ENCODE data around the gene RNF111.

RNF111 gene

DNA sequence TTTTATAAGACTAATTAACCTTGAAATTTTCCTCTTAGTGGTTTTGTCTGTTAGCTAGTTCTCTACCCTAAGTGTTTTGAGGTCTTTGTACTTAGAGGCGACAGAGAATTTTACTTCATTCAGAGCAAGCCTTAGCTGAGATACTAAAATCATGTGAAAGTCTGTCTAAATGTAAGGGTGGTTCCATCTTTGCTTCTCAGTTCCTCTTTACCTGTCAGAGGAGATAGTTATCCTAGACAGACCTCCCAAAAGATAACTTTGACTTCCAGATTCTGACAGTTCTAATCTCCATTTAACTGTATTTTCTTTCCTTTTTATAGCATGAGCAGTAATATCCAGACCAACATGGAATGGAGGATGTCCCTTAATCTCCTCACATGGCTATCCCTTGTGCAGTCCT lies 34.7 kb downstream of the RNF111 start:
- no peak for DNase-seq
- Mint-ChIP-seq H3K9me3 (no peaks in the 10 kb centered on the region), H3K27ac (peak overlapping the region in 1 of 2 donors; percentile 55), H3K27me3 (no peaks in the 10 kb centered on the region), H3K4me1 (no peaks in the 10 kb centered on the region), H3K4me3 (no peak overlapping the region)
- ATAC-seq = no peak

DNA sequence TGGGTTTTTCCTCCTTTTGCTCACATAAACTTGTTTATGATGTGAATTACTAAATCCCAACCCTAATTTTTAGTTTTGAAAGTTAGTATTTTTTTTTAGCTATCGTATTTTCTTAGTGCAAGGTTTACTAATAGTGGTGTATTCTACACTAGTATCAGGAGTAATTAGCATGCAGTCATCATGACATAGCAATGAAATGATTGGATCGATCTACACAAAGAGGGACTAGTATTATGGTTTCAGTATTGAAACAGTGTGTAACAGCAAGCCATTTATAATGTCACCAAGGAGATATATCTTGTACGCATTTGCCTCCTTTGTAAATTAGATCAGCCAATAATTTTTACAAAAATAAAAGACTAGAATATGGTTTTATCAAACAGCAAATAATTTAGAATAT lies 38.7 kb downstream of the RNF111 start:
- ATAC-seq (no peak), DNase-seq (no peak)
- no peaks in the 10 kb centered on the region for H3K27me3 Mint-ChIP-seq
- H3K27ac Mint-ChIP-seq = no peak overlapping the region
- H3K9me3 Mint-ChIP-seq = no peaks in the 10 kb centered on the region
- peaks cover 21% of the 10 kb centered on the region for H3K4me1 Mint-ChIP-seq
- no peak overlapping the region for H3K4me3 Mint-ChIP-seq

DNA sequence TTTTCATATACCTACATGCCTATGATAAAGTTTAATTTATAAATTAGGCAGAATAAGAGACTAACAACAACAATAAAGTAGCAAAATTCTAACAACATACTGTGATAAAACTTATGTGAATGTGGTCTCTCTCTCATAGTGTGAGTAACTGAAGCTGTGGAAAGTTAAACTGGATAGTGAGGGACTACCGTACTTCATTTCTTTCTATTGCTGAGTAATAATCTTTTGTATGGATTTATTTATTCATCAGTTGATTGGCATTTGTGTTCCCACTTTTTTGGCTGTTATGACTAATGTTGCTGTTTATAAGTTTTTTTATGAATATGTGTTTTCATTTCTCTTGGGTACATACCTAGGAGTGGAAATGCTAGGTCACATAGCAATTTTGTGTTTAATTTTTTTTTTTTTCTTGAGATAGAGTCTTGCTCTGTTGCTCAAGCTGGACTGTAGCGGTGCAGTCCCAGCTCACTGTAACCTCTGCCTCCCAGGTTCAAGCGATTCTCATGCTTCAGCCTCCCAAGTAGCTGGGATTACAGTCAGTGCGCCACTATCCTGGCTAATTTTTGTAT lies 41.0 kb downstream of the RNF111 start:
- no peaks in the 10 kb centered on the region for H3K9me3 Mint-ChIP-seq
- no peak overlapping the region for H3K4me3 Mint-ChIP-seq
- no peaks in the 10 kb centered on the region for H3K27me3 Mint-ChIP-seq
- DNase-seq (no peak), ATAC-seq (peak; percentile 35)
- H3K4me1 Mint-ChIP-seq = peaks cover 37% of the 10 kb centered on the region
- no peak overlapping the region for H3K27ac Mint-ChIP-seq

DNA sequence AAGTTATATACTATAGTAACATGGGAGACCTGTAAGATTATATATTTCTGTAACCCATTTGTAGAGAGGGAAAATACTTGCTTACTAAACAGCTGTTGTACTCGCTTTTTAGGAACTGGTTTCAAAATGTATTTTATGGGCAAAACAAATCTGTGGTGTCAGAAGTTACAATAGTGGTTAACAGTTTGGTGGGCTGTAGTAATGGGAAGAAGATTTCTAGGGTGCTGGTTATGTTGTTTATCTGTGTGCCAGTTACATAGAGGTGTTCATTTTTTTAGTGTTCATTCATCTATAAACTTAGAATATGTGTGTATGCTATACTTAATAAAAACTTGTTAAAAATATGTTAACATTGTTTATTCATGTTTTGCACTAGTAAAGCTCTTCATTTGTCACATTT lies 42.1 kb downstream of the RNF111 start:
- no peaks in the 10 kb centered on the region for H3K9me3 Mint-ChIP-seq
- H3K4me1 Mint-ChIP-seq = peaks cover 38% of the 10 kb centered on the region

DNA sequence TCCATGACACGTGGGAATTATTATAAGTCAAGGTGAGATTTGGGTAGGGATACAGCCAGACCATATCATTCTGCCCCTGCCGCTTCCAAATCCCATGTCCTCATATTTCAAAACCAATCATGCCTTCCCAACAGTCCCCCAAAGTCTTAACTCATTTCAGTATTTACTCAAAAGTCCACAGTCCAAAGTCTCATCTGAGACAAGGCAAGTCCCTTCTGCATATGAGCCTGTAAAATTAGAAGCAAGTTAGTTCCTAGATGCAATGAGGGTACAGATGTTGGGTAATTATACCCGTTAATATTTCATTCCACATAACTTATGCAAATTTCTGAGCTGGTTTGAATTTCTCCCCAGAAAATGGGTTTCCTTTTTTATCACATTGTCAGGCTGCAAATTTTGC lies 47.7 kb downstream of the RNF111 start:
- DNase-seq = no peak
- Mint-ChIP-seq H3K27ac (no peak overlapping the region), H3K4me3 (no peak overlapping the region), H3K9me3 (peaks cover 0 to 4% of the 10 kb centered on the region in 2 donors), H3K4me1 (peaks cover 42% of the 10 kb centered on the region), H3K27me3 (no peaks in the 10 kb centered on the region)
- ATAC-seq = no peak

More for the DNA sequence above, 42.1 kb downstream of the RNF111 start:
- Mint-ChIP-seq H3K27me3 (no peaks in the 10 kb centered on the region), H3K4me3 (no peak overlapping the region), H3K27ac (no peak overlapping the region)
- no peak for ATAC-seq
- no peak for DNase-seq

DNA sequence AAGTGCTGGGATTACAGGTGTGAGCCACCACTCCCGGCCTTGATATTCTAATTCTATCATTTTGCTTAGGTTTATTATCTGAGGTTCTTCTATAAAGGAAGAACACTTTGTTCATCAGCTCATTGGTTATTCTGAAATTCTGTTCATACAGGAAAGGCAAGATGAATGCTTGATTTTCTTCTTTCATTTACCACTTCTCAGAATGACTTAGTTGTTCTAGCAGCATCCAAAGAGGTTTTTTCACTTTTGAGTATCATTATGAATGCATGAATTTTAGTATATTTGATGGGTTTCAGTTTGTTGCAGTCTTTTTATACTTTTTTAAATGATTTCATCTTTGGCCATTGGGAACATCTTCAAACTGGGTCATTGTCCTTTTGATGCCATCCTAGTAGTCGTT lies 51.8 kb downstream of the RNF111 start:
- peaks cover 36% of the 10 kb centered on the region for H3K4me1 Mint-ChIP-seq
- peaks cover 0 to 4% of the 10 kb centered on the region in 2 donors for H3K9me3 Mint-ChIP-seq
- H3K27ac Mint-ChIP-seq = no peak overlapping the region
- H3K4me3 Mint-ChIP-seq = peak overlapping the region; percentile 8 to 48
- no peak for DNase-seq
- H3K27me3 Mint-ChIP-seq = no peaks in the 10 kb centered on the region
- peak; percentile 53 for ATAC-seq

DNA sequence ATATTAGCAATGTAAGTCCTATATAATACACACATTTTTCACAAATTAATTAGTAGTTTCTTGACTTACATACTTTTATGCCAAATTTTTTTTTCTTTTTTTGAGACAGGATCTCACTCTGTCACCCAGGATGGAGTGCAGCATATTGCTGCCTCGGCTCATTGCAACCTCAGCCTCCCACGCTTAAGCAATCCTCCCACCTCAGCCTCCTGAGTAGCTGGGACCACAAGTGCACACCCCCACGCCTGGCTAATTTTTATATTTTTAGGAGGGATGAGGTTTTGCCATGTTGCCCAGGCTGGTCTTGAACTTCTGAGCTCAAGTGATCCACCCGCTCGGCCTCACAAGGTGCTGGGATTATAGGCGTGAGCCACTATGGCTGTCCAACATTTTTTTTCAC lies 54.6 kb downstream of the RNF111 start:
- H3K4me3 Mint-ChIP-seq = no peak overlapping the region
- ATAC-seq = no peak
- peak overlapping the region in 1 of 2 donors; percentile 74 for H3K27ac Mint-ChIP-seq
- no peak for DNase-seq
- H3K9me3 Mint-ChIP-seq = no peaks in the 10 kb centered on the region
- peaks cover 36% of the 10 kb centered on the region for H3K4me1 Mint-ChIP-seq
- no peaks in the 10 kb centered on the region for H3K27me3 Mint-ChIP-seq

DNA sequence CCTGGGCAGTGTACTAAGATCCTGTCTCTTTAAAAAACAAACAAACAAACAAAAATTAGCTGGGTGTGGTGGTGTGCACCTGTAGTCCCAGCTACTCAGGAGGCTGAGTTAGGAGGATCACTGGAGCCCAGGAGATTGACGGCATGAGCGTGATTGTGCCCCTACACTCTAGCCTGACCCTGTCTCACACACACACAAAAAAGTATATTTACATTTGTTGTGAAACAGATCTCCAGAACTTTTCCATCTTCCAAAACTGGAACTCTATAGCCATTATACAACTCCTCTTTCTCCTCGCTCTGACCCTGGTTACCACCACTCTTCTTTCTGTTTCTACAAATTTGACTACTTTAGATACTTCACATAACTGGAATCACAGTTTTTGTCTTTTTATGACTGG lies 61.4 kb downstream of the RNF111 start:
- ATAC-seq = no peak
- Mint-ChIP-seq H3K27ac (no peak overlapping the region), H3K27me3 (no peaks in the 10 kb centered on the region), H3K4me3 (no peak overlapping the region), H3K9me3 (no peaks in the 10 kb centered on the region), H3K4me1 (peaks cover 23% of the 10 kb centered on the region)
- no peak for DNase-seq

DNA sequence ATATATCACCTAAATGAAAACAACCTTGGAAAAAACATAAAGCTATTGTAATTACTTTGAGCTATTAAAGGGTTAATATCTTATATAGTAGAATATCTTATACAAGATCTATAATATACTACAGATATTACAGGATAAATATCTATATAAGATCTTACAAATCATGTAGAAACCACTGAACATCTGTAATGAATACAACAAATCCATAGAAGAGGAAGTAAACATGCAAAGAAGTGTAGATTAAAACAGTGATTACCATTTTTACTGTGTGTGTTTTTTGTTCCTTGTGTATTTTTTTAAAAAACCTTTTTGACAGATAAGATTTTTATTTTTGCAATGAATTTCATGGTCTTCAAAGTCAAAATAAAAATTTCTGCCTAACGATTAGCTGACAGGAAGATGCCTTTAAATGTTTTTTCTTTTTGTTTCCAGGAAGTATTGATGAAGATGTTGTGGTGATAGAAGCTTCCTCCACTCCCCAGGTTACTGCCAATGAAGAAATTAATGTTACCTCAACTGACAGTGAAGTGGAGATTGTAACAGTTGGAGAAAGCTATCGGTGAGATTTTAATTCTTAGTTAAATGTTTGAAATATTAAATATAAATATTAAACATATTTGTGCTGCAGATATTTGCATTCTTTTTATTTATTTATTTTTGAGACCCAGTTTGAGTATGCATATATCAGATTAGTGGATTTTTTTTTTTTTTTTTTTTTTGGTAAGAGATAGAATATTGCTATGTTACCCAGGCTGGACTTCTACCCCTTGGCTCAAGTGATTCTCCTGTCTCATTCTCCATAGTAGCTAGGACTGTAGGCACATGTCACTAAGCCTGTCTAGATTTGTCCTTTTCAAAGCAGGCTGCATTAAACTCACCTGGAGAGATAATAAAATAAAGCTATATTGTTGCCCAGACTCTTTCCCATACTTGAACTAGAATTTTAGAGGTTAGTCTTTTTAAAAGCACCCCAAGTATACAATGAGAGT lies 64.7 kb downstream of the RNF111 start:
- ATAC-seq (no peak), DNase-seq (no peak)
- no peaks in the 10 kb centered on the region for H3K9me3 Mint-ChIP-seq
- H3K4me1 Mint-ChIP-seq = peaks cover 30% of the 10 kb centered on the region
- H3K27me3 Mint-ChIP-seq = no peaks in the 10 kb centered on the region
- no peak overlapping the region for H3K4me3 Mint-ChIP-seq
- no peak overlapping the region for H3K27ac Mint-ChIP-seq

DNA sequence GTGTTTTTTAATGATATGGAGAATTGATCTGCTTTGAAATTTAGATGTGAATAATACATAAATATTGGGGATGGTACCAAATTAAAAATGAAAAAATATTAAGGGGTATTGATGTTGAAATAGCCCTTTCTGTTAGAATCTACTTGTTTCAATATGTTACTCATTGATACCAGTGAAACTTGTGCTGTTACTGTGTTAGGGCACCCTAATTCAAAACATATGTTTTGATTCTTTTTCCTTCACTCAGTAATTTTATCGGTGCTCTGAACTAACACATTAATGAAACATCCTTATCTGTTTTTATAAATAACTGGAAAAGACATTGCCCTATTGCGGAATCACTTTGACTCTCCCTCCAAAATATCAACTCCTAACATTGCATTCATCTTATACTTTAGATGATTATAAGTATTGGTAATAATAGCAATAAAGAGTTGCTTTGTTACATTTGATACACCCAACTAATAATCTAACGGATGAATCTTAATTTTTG lies 65.5 kb downstream of the RNF111 start:
- ATAC-seq = no peak
- H3K4me3 Mint-ChIP-seq = no peak overlapping the region

DNA sequence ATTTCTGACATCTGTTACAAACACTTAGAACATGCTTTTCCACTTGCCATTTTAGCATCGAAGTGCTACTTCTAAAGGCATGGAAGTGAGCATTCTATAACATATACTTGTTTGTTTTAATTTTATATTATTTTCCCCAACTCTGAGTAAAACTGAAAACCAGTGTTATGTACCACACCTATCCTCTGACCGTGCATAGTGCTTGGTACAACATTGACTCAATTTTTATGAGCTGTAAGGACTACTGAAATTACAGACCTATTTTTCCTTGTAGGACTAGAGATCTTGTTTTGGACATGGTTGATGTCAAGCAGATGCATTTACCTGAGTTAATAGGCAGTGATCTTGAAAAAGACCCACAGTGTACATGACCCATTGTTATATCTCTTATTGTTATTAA lies 66.0 kb downstream of the RNF111 start:
- H3K4me1 Mint-ChIP-seq = peaks cover 30% of the 10 kb centered on the region
- no peak overlapping the region for H3K4me3 Mint-ChIP-seq
- H3K27ac Mint-ChIP-seq = no peak overlapping the region
- DNase-seq = no peak
- no peaks in the 10 kb centered on the region for H3K9me3 Mint-ChIP-seq
- ATAC-seq = peak; percentile 79
- no peaks in the 10 kb centered on the region for H3K27me3 Mint-ChIP-seq

More for the DNA sequence above, 65.5 kb downstream of the RNF111 start:
- no peaks in the 10 kb centered on the region for H3K9me3 Mint-ChIP-seq
- no peak for DNase-seq
- peaks cover 30% of the 10 kb centered on the region for H3K4me1 Mint-ChIP-seq
- no peaks in the 10 kb centered on the region for H3K27me3 Mint-ChIP-seq
- peak overlapping the region in 1 of 2 donors; percentile 33 for H3K27ac Mint-ChIP-seq

DNA sequence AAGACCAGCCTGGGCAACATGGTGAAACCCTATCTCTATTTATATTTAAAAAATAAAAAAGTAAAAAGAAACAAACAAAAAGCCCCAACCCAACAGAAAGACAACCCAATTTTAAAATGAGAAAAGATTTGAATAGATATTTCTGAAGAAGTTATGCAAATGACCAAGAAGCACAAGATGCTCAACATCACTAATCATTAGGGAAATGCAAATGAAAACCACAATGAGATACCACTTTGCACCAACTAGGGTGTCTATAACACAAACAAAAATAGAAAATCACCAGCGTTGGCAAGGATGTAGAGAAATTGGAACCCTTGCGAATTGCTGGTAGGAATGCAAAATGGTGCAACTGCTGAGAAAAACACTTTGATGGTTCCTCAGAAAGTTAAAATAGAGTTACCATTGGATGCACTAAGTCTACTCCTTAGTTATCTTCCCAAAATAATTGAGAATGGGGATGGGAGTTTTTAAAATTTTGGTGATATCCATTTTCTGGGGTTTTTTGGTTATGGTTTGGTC lies 71.7 kb downstream of the RNF111 start:
- Mint-ChIP-seq H3K9me3 (no peaks in the 10 kb centered on the region), H3K4me1 (peaks cover 6% of the 10 kb centered on the region), H3K27ac (no peak overlapping the region), H3K4me3 (no peak overlapping the region), H3K27me3 (no peaks in the 10 kb centered on the region)
- ATAC-seq = no peak
- no peak for DNase-seq

DNA sequence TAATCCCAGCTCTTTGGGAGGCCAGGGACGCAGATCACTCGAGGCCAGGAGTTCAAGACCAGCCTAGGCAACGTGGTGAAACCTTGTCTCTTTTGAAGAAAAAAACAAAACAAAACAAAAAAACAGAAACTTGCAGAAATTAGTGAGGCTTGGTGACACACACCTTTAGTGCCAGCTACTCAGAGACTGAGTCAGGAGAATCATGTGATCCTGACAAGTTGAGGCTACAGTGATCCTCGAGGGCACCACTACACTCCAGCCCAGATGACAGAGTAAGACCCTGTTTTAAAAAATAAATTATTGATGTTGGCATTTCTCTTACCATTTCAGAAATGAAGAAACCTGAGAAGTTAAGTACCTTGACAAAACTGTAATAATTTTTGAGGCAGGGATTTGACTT lies 72.9 kb downstream of the RNF111 start:
- no peak overlapping the region for H3K27ac Mint-ChIP-seq
- ATAC-seq = no peak
- no peak for DNase-seq
- H3K4me1 Mint-ChIP-seq = no peaks in the 10 kb centered on the region
- H3K9me3 Mint-ChIP-seq = no peaks in the 10 kb centered on the region
- H3K27me3 Mint-ChIP-seq = no peaks in the 10 kb centered on the region
- no peak overlapping the region for H3K4me3 Mint-ChIP-seq

DNA sequence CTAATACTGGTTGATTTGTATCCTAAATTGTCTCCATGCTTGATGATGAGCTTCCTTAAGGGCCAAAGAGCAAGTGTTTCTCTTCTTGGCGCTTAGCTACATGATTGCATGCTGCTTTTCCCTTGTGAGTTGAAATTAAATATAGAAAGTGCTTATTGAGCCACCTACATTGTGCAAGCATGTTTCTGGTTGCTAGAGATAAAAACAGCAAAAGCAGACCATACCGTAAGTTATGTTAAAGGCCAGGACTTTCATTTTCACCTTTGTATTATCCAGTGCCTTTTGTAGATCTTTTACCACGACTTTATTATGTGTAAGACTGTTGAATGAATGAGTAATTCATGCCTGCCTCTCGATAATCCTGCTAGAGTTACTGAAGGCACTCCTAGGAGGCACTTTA lies 75.6 kb downstream of the RNF111 start:
- no peak overlapping the region for H3K27ac Mint-ChIP-seq
- no peaks in the 10 kb centered on the region for H3K27me3 Mint-ChIP-seq
- H3K4me3 Mint-ChIP-seq = no peak overlapping the region
- DNase-seq (no peak), ATAC-seq (no peak)
- no peaks in the 10 kb centered on the region for H3K9me3 Mint-ChIP-seq
- peaks cover 5% of the 10 kb centered on the region for H3K4me1 Mint-ChIP-seq

DNA sequence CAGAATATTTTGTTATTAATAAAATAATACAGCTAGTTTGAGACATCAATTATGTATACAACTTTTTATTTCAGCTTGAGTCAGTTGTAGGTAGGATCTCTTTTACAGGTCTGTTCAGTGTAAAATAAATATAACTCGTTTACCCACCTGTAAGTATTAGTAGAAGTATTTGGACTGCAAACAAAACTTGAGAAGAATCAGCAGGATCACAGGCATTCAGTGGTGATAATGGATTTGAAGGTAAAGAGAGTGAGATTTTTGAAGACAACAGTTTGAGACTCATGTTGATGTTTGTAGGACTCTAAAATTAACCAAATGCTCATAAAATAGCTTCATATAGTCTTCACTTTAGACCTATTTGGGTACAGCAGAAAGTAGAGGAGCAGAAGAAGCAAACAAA lies 82.0 kb downstream of the RNF111 start:
- no peak overlapping the region for H3K27ac Mint-ChIP-seq
- ATAC-seq (no peak), DNase-seq (no peak)
- H3K4me3 Mint-ChIP-seq = no peak overlapping the region
- H3K27me3 Mint-ChIP-seq = no peaks in the 10 kb centered on the region
- peaks cover 15% of the 10 kb centered on the region for H3K4me1 Mint-ChIP-seq
- no peaks in the 10 kb centered on the region for H3K9me3 Mint-ChIP-seq

DNA sequence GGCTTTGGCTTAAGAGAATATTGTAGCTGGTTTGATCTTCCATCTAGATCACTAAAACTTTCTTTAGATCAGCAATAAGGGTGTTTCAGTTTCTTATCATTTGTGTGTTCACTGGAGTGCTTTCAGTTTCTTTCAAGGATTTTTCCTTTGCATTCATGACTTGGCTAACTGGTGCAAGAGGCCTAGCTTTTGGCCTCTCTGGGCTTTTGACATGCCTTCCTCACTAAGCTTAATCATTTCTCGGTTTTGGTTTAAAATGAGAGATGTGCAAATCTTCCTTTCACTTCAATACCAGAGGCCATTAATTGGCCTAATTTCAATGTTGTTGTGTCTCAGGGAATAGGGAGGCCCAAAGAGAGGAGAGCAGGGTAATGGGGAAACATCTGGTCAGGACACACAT lies 87.1 kb downstream of the RNF111 start:
- H3K4me1 Mint-ChIP-seq = peaks cover 15% of the 10 kb centered on the region
- ATAC-seq (peak; percentile 69), DNase-seq (no peak)
- H3K27me3 Mint-ChIP-seq = no peaks in the 10 kb centered on the region
- H3K4me3 Mint-ChIP-seq = peak overlapping the region in 1 of 2 donors; percentile 1
- H3K27ac Mint-ChIP-seq = peak overlapping the region; percentile 31 to 84
- H3K9me3 Mint-ChIP-seq = no peaks in the 10 kb centered on the region

Measured in stimulated activated naive CD8-positive, alpha-beta T cell treated with anti-CD3 and anti-CD28 coated beads, Interleukin-15, amount 100 ng/mL, for 72 hours (primary cell).